AG04449 (cell line): ENCODE data around the gene CRISP1.
"Not testable (repeated sequence)": the region's sequence is repeated elsewhere in the genome, so short reads cannot be mapped to it uniquely, and the experiment has no call there.

Experiments
- CTCF ChIA-PET: fragments of 350-600 bp; formaldehyde crosslinking; extraction: SDS; loops from one replicate; lab custom pipeline; 2021; ENCODE audit warnings: antibody characterized with exemption; lab: Yijun Ruan, JAX
- POLR2A ChIA-PET: fragments of 400-600, 350-600 bp; formaldehyde crosslinking; extraction: SDS; loops from one replicate; lab custom pipeline; 2020; ENCODE audit warnings: antibody characterized with exemption, inconsistent platforms; lab: Yijun Ruan, JAX
- DNase-seq: peaks from one replicate; pipeline ENCODE4 v3.0.0-alpha.2; 2010; ENCODE audit warnings: low read depth, low spot score
- H3K4me3 ChIP-seq: 2 replicates; pipeline ENCODE4 v1.5.1; 2011; ENCODE audit warnings: low read depth, mild to moderate bottlenecking, control low read depth, low read length
- CTCF ChIP-seq: IDR thresholded peaks from one replicate; pipeline ENCODE4 v1.5.1; 2011; ENCODE audit warnings: mild to moderate bottlenecking, moderate library complexity, low read length, control low read depth, inconsistent platforms; ENCODE audit not compliant: insufficient read depth; ENCODE audit errors: missing control alignments

The CRISP1 gene

GRCh38 chr6:49906526-49906925, 40.2 kb upstream of the CRISP1 start:
- no peak for DNase-seq
- ChIA-PET CTCF (no interaction called here), POLR2A (no interaction called here)
- H3K4me3 ChIP-seq: no peak overlapping the region
- no peak for TF ChIP-seq CTCF

DNA sequence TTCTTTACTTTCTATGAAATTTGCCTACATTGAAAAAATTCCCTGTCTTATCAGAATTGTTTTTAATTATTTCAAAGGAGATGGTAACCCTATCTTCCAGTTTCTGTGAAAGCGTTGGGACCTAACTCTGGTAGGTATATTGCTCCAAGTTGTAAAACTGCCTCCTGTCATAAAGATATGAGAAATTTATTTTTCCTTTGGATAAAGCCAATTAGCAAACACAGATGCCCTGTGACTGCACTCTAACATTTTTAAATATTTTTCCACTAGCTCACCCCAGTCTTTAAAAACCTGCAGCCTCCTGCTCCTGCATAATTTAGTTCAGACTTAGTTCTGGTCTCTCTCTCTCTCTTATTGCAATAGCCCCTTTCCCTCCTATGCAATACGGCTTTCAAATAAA, 39.0 kb upstream of the CRISP1 start:
- no peak for DNase-seq
- no peak overlapping the region for H3K4me3 ChIP-seq
- TF ChIP-seq CTCF: no peak
- POLR2A ChIA-PET: no interaction called here
- CTCF ChIA-PET: no interaction called here

- TF ChIP-seq CTCF: no peak
- no peak for DNase-seq
- no peak overlapping the region for H3K4me3 ChIP-seq
- ChIA-PET POLR2A (no interaction called here), CTCF (no interaction called here)
Measured at GRCh38 chr6:49902856-49903255, 36.5 kb upstream of the CRISP1 start.

DNA sequence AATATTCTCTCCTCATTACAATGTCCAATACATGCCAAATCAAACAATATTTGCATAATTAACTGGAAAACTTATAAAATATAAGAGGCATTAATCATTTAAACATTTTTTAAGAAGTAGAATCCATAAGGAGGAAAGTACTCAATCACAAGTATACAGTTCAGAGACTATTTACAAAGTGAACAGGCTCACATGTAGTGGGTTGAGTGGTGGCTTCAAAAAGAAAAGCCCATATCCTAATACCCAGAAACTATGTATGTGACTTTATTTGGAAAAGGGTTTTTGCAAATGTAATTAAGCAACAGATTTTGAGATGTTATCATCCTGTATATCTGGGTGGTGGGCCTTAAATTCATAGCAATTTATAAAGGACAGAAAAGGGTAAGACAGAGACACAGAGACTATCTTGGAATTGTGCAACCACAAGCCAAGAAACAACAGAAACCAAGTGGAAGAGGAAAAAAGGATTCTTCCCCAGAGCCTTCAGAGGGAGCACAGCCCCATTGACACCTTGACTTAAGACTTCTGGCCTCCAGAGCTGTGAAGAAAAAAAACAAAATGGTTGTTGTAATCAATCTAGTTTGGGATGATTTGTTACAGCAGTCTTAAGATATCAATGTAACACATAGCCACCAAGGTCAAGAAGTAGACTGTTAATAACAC, 32.7 kb upstream of the CRISP1 start:
- no peak for TF ChIP-seq CTCF
- ChIA-PET CTCF (no interaction called here), POLR2A (no interaction called here)
- H3K4me3 ChIP-seq: no peak overlapping the region
- no peak for DNase-seq

DNA sequence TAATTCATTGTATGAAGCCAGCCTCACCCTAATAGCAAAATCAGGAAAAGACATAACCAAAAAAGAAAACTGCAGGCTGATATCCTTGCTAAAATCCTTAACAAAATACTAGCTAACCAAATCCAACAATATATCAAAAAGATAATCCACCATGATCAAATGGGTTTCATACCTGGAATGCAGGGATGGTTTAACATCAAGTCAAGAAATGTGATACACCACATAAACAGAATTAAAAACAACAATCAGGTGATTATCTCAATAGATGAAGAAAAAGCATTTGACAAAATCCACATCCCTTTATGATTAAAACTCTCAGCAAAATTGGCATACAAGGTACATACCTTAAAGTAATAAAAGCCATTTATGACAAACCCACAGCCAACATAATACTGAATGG, 29.2 kb upstream of the CRISP1 start:
- H3K4me3 ChIP-seq, POLR2A ChIA-PET, CTCF ChIA-PET, DNase-seq: not testable (repeated sequence)

DNA sequence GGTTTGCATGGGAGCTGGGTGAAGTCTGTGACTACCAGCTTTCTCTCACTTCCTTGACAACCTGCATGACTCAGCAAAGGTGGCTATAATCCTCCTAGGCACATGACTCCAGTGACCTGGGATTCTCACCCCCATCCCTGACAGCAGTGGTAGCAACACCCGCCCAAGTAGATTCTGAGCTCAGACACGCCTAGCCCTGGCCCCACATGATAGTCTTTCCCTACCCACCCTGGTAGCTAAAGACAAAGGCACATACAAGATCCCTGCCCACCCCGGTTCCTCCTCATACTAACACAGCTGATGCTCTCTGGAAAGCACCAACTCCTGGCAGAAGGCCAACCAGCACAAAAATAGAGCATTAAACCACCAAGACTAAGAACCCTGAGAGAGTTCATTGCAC, 25.9 kb upstream of the CRISP1 start:
- ChIA-PET POLR2A (no interaction called here), CTCF (no interaction called here)
- no peak for TF ChIP-seq CTCF
- no peak overlapping the region for H3K4me3 ChIP-seq
- no peak for DNase-seq

DNA sequence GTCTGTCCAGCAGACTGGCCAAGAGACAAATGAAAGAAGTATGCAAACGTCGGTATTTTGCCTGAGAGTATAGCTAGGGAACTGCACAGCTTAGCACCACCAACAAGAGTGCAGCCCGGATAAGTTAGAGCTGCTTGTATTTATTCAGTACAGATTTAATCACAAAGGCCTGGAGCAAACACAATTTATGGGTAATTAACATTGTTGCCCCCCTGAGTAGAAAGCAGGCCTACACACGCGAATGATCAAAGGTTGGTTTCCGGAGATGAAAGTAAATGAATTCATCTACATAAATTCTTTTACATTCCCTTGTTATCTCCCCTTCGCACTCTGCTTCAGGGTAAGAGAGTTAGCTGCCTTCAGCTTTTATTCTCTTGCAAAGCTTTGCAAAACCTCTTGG, 24.7 kb upstream of the CRISP1 start:
- DNase-seq: no peak
- no peak for TF ChIP-seq CTCF
- ChIA-PET CTCF (no interaction called here), POLR2A (no interaction called here)
- no peak overlapping the region for H3K4me3 ChIP-seq
